OCI-LY1 (cell line): ENCODE measurements around the gene CAMTA1.

Experiments used
- H2AFZ ChIP-seq: fragments of 200-600 bp; sonication (generic), shearing (Covaris generic); 2 replicates; pipeline ENCODE4 v1.6.0; 2014; ENCODE audit warnings: antibody characterized with exemption, mild to moderate bottlenecking, low read length
- H3F3A ChIP-seq: fragments of 200-600 bp; sonication (generic), shearing (Covaris generic); 2 replicates; pipeline ENCODE4 v1.6.0; 2014; ENCODE audit warnings: mild to moderate bottlenecking, antibody characterized with exemption, low read length, moderate library complexity; ENCODE audit not compliant: insufficient read depth
- H3K27ac ChIP-seq: fragments of 200-600 bp; sonication (generic); 2 replicates; pipeline ENCODE4 v1.5.1; 2014; ENCODE audit warnings: low read length, mixed run types, mild to moderate bottlenecking, low read depth; ENCODE audit not compliant: poor library complexity, severe bottlenecking
- H3K27me3 ChIP-seq: fragments of 200-600 bp; sonication (generic); 2 replicates; pipeline ENCODE4 v1.6.0; 2014; ENCODE audit warnings: antibody characterized with exemption, mild to moderate bottlenecking, low read length, moderate library complexity; ENCODE audit not compliant: insufficient read depth
- H3K36me3 ChIP-seq: fragments of 200-600 bp; sonication (generic); 2 replicates; pipeline ENCODE4 v1.6.1; 2014; ENCODE audit warnings: mild to moderate bottlenecking, antibody characterized with exemption, low read length, moderate library complexity, mixed read lengths; ENCODE audit not compliant: insufficient read depth
- H3K4me1 ChIP-seq: fragments of 200-600 bp; sonication (generic); 2 replicates; pipeline ENCODE4 v1.5.1; 2014; ENCODE audit warnings: mild to moderate bottlenecking, low read length, moderate library complexity; ENCODE audit not compliant: insufficient read depth, severe bottlenecking
- H3K4me2 ChIP-seq: fragments of 200-600 bp; sonication (generic), shearing (Covaris generic); 2 replicates; pipeline ENCODE4 v1.6.1; 2014; ENCODE audit warnings: low read length
- H3K4me3 ChIP-seq: fragments of 200-600 bp; sonication (generic); 2 replicates; pipeline ENCODE4 v1.5.1; 2014; ENCODE audit warnings: low read length, low read depth, mild to moderate bottlenecking, mixed read lengths; ENCODE audit not compliant: poor library complexity, severe bottlenecking
- H3K79me2 ChIP-seq: fragments of 200-600 bp; shearing (Covaris generic); 2 replicates; pipeline ENCODE4 v1.6.1; 2016; ENCODE audit warnings: mixed run types, low read length, mixed read lengths; ENCODE audit not compliant: insufficient read depth
- H3K9ac ChIP-seq: fragments of 200-600 bp; sonication (generic), shearing (Covaris generic); 2 replicates; pipeline ENCODE4 v1.6.1; 2014; ENCODE audit warnings: mild to moderate bottlenecking, low read length, mixed read lengths
- H3K9me2 ChIP-seq: fragments of 200-600 bp; sonication (generic), shearing (Covaris generic); 2 replicates; pipeline ENCODE4 v1.6.1; 2014; ENCODE audit warnings: low read depth, mild to moderate bottlenecking, low read length, mixed read lengths
- H3K9me3 ChIP-seq: fragments of 200-600 bp; shearing (Covaris generic); 2 replicates; pipeline ENCODE4 v1.6.1; 2014; ENCODE audit warnings: low read length, mixed read lengths
- H4K20me1 ChIP-seq: fragments of 200-600 bp; sonication (generic), shearing (Covaris generic); 2 replicates; pipeline ENCODE4 v1.6.0; 2016; ENCODE audit warnings: mild to moderate bottlenecking, low read length; ENCODE audit not compliant: insufficient read depth
- CTCF ChIP-seq: fragments of 200-600 bp; sonication (generic), shearing (Covaris generic); IDR thresholded peaks from 2 replicates; pipeline ENCODE4 v1.5.1; 2017; ENCODE audit warnings: mild to moderate bottlenecking, antibody characterized with exemption, low read length, moderate library complexity, mixed read lengths
- EZH2 ChIP-seq: fragments of 200-600 bp; sonication (generic), shearing (Covaris generic); IDR thresholded peaks from 2 replicates; pipeline ENCODE4 v1.8.0; 2017; ENCODE audit warnings: borderline replicate concordance, mixed run types, mild to moderate bottlenecking, antibody characterized with exemption, low read length, moderate library complexity, mixed read lengths

CAMTA1 gene

GRCh38 chr1:6981595-6981994 is 196.3 kb downstream of the CAMTA1 start:
- TF ChIP-seq EZH2: no peak
- Histone ChIP-seq H3K27me3 (no peaks in the 10 kb centered on the region), H3K36me3 (no peaks in the 10 kb centered on the region), H3K4me3 (no peak overlapping the region), H3K9me3 (no peaks in the 10 kb centered on the region), H3K9me2 (no peaks in the 10 kb centered on the region), H3K4me1 (no peaks in the 10 kb centered on the region), H3K79me2 (no peaks in the 10 kb centered on the region), H2AFZ (no peak overlapping the region), H3K9ac (no peak overlapping the region), H3K27ac (no peak overlapping the region), H4K20me1 (no peaks in the 10 kb centered on the region), H3K4me2 (no peak overlapping the region), H3F3A (no peaks in the 10 kb centered on the region)

- H3K4me3 ChIP-seq: no peak overlapping the region
- TF ChIP-seq EZH2: no peak
- H3K4me2 ChIP-seq: no peak overlapping the region
These were observed 197.2 kb downstream of the CAMTA1 start for GRCh38 chr1:6982443-6982842.

GRCh38 chr1:6982860-6983259 is 197.6 kb downstream of the CAMTA1 start:
- H3K9me3 ChIP-seq: no peaks in the 10 kb centered on the region
- no peaks in the 10 kb centered on the region for H3K4me1 ChIP-seq
- H3K9me2 ChIP-seq: no peaks in the 10 kb centered on the region
- no peaks in the 10 kb centered on the region for H4K20me1 ChIP-seq
- no peak overlapping the region for H3K9ac ChIP-seq
- H3K79me2 ChIP-seq: no peaks in the 10 kb centered on the region
- no peak overlapping the region for H2AFZ ChIP-seq
- H3K27ac ChIP-seq: no peak overlapping the region
- H3K27me3 ChIP-seq: no peaks in the 10 kb centered on the region
- H3K4me2 ChIP-seq: no peak overlapping the region
- H3F3A ChIP-seq: no peaks in the 10 kb centered on the region
- TF ChIP-seq CTCF (no peak), EZH2 (no peak)
- no peaks in the 10 kb centered on the region for H3K36me3 ChIP-seq
- H3K4me3 ChIP-seq: no peak overlapping the region

More at GRCh38 chr1:6982443-6982842, 197.2 kb downstream of the CAMTA1 start:
- Histone ChIP-seq H4K20me1 (no peaks in the 10 kb centered on the region), H3K79me2 (no peaks in the 10 kb centered on the region), H3K9me3 (no peaks in the 10 kb centered on the region), H3K27ac (no peak overlapping the region), H3K27me3 (no peaks in the 10 kb centered on the region), H2AFZ (no peak overlapping the region), H3K36me3 (no peaks in the 10 kb centered on the region), H3F3A (no peaks in the 10 kb centered on the region), H3K9me2 (no peaks in the 10 kb centered on the region), H3K9ac (no peak overlapping the region), H3K4me1 (no peaks in the 10 kb centered on the region)

GRCh38 chr1:6984536-6984935 is 199.3 kb downstream of the CAMTA1 start:
- H2AFZ ChIP-seq: no peak overlapping the region
- H3K27ac ChIP-seq: no peak overlapping the region
- no peaks in the 10 kb centered on the region for H3F3A ChIP-seq
- no peaks in the 10 kb centered on the region for H3K27me3 ChIP-seq
- no peaks in the 10 kb centered on the region for H3K79me2 ChIP-seq
- no peaks in the 10 kb centered on the region for H3K9me3 ChIP-seq
- no peak overlapping the region for H3K4me3 ChIP-seq
- no peaks in the 10 kb centered on the region for H3K9me2 ChIP-seq
- no peaks in the 10 kb centered on the region for H3K4me1 ChIP-seq
- no peaks in the 10 kb centered on the region for H3K36me3 ChIP-seq
- H3K9ac ChIP-seq: no peak overlapping the region
- no peak overlapping the region for H3K4me2 ChIP-seq
- no peak for TF ChIP-seq EZH2
- no peak for TF ChIP-seq CTCF
- H4K20me1 ChIP-seq: no peaks in the 10 kb centered on the region
